HepG2 (cell line): ENCODE data around the gene TGFB2. TPM values are rescaled to one million over a fixed set of nuclear protein-coding genes. Genes with fewer than 3 reads are reported as not detected.

Source experiments
- ATAC-seq: fragments of 200-7000 bp; cut with Tn5 transposase; 3 replicates; pipeline ENCODE4 v1.9.1; 2020; ENCODE audit warnings: mild to moderate bottlenecking, moderate library complexity
- BruUV-seq: library from RNA; stranded (reverse); fragments of 400-500 nt; replicated peaks from 2 replicates; lab custom pipeline; 2021; lab: Mats Ljungman, UMichigan
- CTCF ChIA-PET: fragments of 300-600 bp; formaldehyde crosslinking; extraction: SDS; loops from one replicate; lab custom pipeline; 2021; ENCODE audit warnings: low total read pairs, inconsistent platforms, low intra/inter-chr PET ratio; lab: Yijun Ruan, JAX
- POLR2A ChIA-PET: fragments of 350-600 bp; sonication (Branson Sonifier 250); formaldehyde crosslinking; loops from one replicate; lab custom pipeline; 2020; ENCODE audit warnings: antibody characterized with exemption, inconsistent platforms; lab: Yijun Ruan, JAX
- DNase-seq: peaks from one replicate; pipeline ENCODE4 v3.0.0-alpha.2; 2015; ENCODE audit warnings: low spot score
- FAIRE-seq: peaks from 3 replicates; lab custom pipeline; 2011; peaks lifted over from hg19 to GRCh38; lab: Jason Lieb, UNC
- H2AFZ ChIP-seq: one replicate; pipeline ENCODE4 v1.6.1; 2011; ENCODE audit warnings: low read length, inconsistent platforms
- H3K27ac ChIP-seq: fragments of 300-600 bp; 3 replicates; pipeline ENCODE4 v1.8.0; 2011; ENCODE audit warnings: mixed run types, mild to moderate bottlenecking, mixed read lengths, low read length, inconsistent platforms; ENCODE audit not compliant: insufficient read depth; ENCODE audit errors: extremely low read length
- H3K27me3 ChIP-seq, 2 experiments: fragments of 200-600 bp in 1 of 2; 2 replicates in 1 of 2; 3 replicates in 1 of 2; pipeline versions ENCODE4 v1.6.0 to v1.8.0; 2011; ENCODE audit warnings: low read length in 2 of 2, mild to moderate bottlenecking in 2 of 2, moderate library complexity in 2 of 2, inconsistent platforms in 1 of 2; ENCODE audit not compliant: insufficient read depth in 2 of 2, control insufficient read depth in 1 of 2
- H3K36me3 ChIP-seq, 2 experiments: fragments of 200-600 bp in 1 of 2; replicated peaks in 1 of 2; 2 replicates in 1 of 2; 3 replicates in 1 of 2; pipeline versions ENCODE4 v1.5.1 to v1.8.0; 2011; ENCODE audit warnings: low read length in 2 of 2, inconsistent platforms in 1 of 2; ENCODE audit not compliant: insufficient read depth in 2 of 2, control insufficient read depth in 1 of 2
- H3K4me1 ChIP-seq: 2 replicates; pipeline ENCODE4 v1.5.1; 2012; ENCODE audit warnings: low read length, inconsistent platforms; ENCODE audit not compliant: insufficient read depth
- H3K4me2 ChIP-seq: 2 replicates; pipeline ENCODE4 v1.6.0; 2011; ENCODE audit warnings: low read depth, low read length, inconsistent platforms
- H3K4me3 ChIP-seq, 3 experiments: fragments of 200-600 bp in 1 of 3; sonication (generic), shearing (Covaris generic) in 1 of 3; replicated peaks in 1 of 3; 2 replicates each; pipeline ENCODE4 v1.5.1; 2011 to 2016; ENCODE audit warnings: low read length in 3 of 3, inconsistent platforms in 2 of 3, low read depth in 2 of 3, mild to moderate bottlenecking in 2 of 3, control low read depth in 1 of 3, mixed read lengths in 1 of 3; ENCODE audit not compliant: insufficient read depth in 1 of 3
- H3K79me2 ChIP-seq: one replicate; pipeline ENCODE4 v1.6.1; 2011; ENCODE audit warnings: low read length, inconsistent platforms; ENCODE audit not compliant: insufficient read depth
- H3K9ac ChIP-seq: 2 replicates; pipeline ENCODE4 v1.6.0; 2011; ENCODE audit warnings: mild to moderate bottlenecking, low read depth, low read length, inconsistent platforms; ENCODE audit not compliant: insufficient read depth
- H3K9me3 ChIP-seq: 2 replicates; pipeline ENCODE4 v1.5.1; 2012; ENCODE audit warnings: mild to moderate bottlenecking, low read length
- H4K20me1 ChIP-seq: 2 replicates; pipeline ENCODE4 v1.6.0; 2011; ENCODE audit warnings: inconsistent platforms, mild to moderate bottlenecking, low read length, moderate library complexity; ENCODE audit not compliant: insufficient read depth
- CCAR2 ChIP-seq: fragments of 200-400 bp; formaldehyde crosslinking; optimal IDR thresholded peaks from 2 replicates; pipeline ENCODE3; 2018; ENCODE audit warnings: low read depth, mild to moderate bottlenecking, low read length, moderate library complexity
- CENPT ChIP-seq: sonication (generic); formaldehyde crosslinking; IDR thresholded peaks from 2 replicates; pipeline ENCODE4 v1.8.0; 2022; ENCODE audit warnings: low read depth, mild to moderate bottlenecking, moderate library complexity, missing genetic modification reagents
- DNMT1 ChIP-seq: sonication (generic); formaldehyde crosslinking; IDR thresholded peaks from 2 replicates; pipeline ENCODE4 v1.5.1; 2020; ENCODE audit warnings: mild to moderate bottlenecking, missing genetic modification reagents
- ELF1 ChIP-seq: sonication (generic); formaldehyde crosslinking; IDR thresholded peaks from 2 replicates; pipeline ENCODE4 v1.4.0; 2020; ENCODE audit warnings: missing genetic modification reagents
- MAF1 ChIP-seq: sonication (generic); formaldehyde crosslinking; IDR thresholded peaks from 2 replicates; pipeline ENCODE4 v1.5.0; 2020; ENCODE audit warnings: missing genetic modification reagents, borderline replicate concordance
- SAFB2 ChIP-seq: sonication (generic); formaldehyde crosslinking; IDR thresholded peaks from 2 replicates; pipeline ENCODE4 v1.5.1; 2020; ENCODE audit warnings: missing genetic modification reagents, low read depth, mild to moderate bottlenecking, borderline replicate concordance
- SIX4 ChIP-seq: sonication (generic); formaldehyde crosslinking; IDR thresholded peaks from 2 replicates; pipeline ENCODE4 v1.4.0; 2020; ENCODE audit warnings: missing genetic modification reagents
- SOX5 ChIP-seq: IDR thresholded peaks from 2 replicates; pipeline ENCODE4 v1.6.1; 2016; ENCODE audit warnings: borderline replicate concordance
- TARDBP ChIP-seq: sonication (generic); formaldehyde crosslinking; IDR thresholded peaks from 2 replicates; pipeline ENCODE4 v1.8.0; 2022; ENCODE audit warnings: mild to moderate bottlenecking, missing genetic modification reagents
- ZFYVE20 ChIP-seq: sonication (generic); formaldehyde crosslinking; IDR thresholded peaks from 2 replicates; pipeline ENCODE4 v1.8.0; 2023; ENCODE audit warnings: low read depth, mild to moderate bottlenecking, moderate library complexity, missing genetic modification reagents, borderline replicate concordance
- ZNF335 ChIP-seq: sonication (generic); formaldehyde crosslinking; IDR thresholded peaks from 2 replicates; pipeline ENCODE4 v1.4.0; 2020; ENCODE audit warnings: missing genetic modification reagents
- ZNF34 ChIP-seq: sonication (generic); formaldehyde crosslinking; IDR thresholded peaks from 2 replicates; pipeline ENCODE4 v1.4.0; 2020; ENCODE audit warnings: mild to moderate bottlenecking, missing genetic modification reagents, borderline replicate concordance
- ZNF547 ChIP-seq: sonication (generic); formaldehyde crosslinking; IDR thresholded peaks from 2 replicates; pipeline ENCODE4 v1.5.1; 2020; ENCODE audit warnings: mild to moderate bottlenecking, missing genetic modification reagents
- ZNF713 ChIP-seq: sonication (generic); formaldehyde crosslinking; IDR thresholded peaks from 2 replicates; pipeline ENCODE4 v1.4.0; 2020; ENCODE audit warnings: mild to moderate bottlenecking, missing genetic modification reagents
- ZSCAN12 ChIP-seq: sonication (generic); formaldehyde crosslinking; IDR thresholded peaks from 2 replicates; pipeline ENCODE4 v1.9.0; 2021; ENCODE audit warnings: mild to moderate bottlenecking, missing genetic modification reagents
- WGBS: methylation state at CpG from one replicate; pipeline ENCODE4 v1.1.6; 2017; ENCODE audit warnings: low lambda C conversion rate; 5-methylcytosine and 5-hydroxymethylcytosine counted together
- in situ Hi-C: cut with HindIII; loops from 2 replicates; pipeline ENCODE4 v1.10.0; 2017; ENCODE audit warnings: low pct_unique_long_range_greater_than_20kb; ENCODE audit not compliant: extremely low pct_ligation_motif_present
- intact Hi-C: fragments of 100-400 bp; cut with micrococcal nuclease; formaldehyde crosslinking; loops from one replicate; pipeline ENCODE4 v1.10.0; 2022; ENCODE audit not compliant: unreplicated experiment
- polyA plus RNA-seq, 8 experiments: library from polyadenylated mRNA; depleted of rRNA in 3 of 8; stranded (reverse) in 7 of 8; unstranded in 1 of 8; fragments of >200 nt; fragmentation: Illumina TruSeq in 4 of 8; extraction: Trizol in 4 of 8; gene quantifications; 2 replicates each; pipeline versions ENCODE4 v1.2.1 to v1.2.3, GENCODE V29; 2011 to 2016; ENCODE audit warnings: low read depth in 4 of 8, missing spikeins in 1 of 8, mixed read lengths in 1 of 8; ENCODE audit not compliant: insufficient read depth in 1 of 8
- total RNA-seq, 5 experiments: library from RNA; depleted of rRNA; stranded (reverse); fragments of >200 nt; fragmentation: Illumina TruSeq; extraction: Trizol; gene quantifications; 2 replicates each; pipeline ENCODE4 v1.2.3, GENCODE V29; 2016; ENCODE audit warnings: low read depth in 1 of 5

Gene TGFB2
- total and polyA plus RNA-seq, 2 of the 13 experiments (the other 11 are each of a cell fraction or from before 2014, with no cell fraction given) = 0.07 TPM; not detected in 1

DNA sequence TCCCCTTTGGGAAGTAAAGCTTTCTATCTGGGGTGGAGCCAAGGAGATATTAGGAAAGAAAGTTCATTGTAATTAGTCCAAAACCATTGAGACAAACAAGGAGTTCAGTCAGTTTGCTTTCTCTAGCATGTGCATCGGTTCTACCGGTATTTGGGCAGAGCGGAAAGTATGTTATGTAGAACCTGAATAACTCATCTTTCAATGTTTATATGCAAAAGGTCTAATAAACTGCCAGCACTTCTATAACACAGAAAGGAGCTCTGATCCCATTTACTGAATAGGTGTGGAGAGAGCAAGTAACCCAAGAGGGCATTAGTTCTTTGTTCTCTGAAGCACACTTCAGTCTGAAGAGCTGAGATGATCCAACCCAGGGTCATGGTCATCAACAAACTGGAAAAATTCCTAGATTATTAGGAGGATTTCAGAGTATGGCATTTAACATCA lies 3.5 kb downstream of the TGFB2 start (continued):
- TF ChIP-seq ZNF335 (CRISPR knock-in tag) = no peak
- TF ChIP-seq ELF1 (CRISPR knock-in tag) = no peak
- TF ChIP-seq ZNF713 (CRISPR knock-in tag) = no peak
- TF ChIP-seq ZNF34 (CRISPR knock-in tag) = no peak
- no peak for TF ChIP-seq SAFB2 (CRISPR knock-in tag)
- no peak for TF ChIP-seq ZSCAN12
- no peak for TF ChIP-seq CCAR2
- no peak for TF ChIP-seq MAF1 (CRISPR knock-in tag)
- TF ChIP-seq ZNF547 (CRISPR knock-in tag) = no peak

DNA sequence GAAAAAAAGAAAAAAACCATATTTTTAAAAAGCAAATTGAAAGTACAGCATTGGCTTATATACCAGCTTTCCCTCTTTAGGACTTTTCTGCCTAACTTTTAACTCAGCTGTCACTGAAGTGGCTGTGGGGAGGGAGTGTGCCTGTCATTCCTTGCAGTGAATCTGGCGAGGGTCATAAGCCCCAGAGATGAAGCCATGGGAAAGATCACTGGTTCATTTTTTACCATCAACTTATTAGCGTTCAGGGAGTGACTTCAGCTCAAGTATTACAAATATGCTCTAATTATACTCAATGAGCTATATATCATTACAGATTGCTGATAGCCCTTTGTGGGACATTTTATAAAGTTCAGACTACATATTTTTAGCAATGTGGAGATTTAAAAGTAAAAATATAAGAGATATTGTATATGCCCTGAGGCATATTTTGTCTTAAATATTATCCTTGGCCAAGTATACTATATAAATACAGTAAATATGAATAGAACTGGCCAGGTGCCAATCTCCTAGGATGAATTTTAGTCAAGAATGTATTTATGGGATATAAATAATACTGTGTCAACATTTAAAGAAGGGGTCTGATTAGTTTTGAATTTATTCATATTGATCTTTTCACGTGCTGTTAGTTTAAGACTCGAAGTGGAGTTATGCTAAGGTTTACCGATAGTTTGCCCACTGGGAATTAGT lies 4.4 kb downstream of the TGFB2 start:
- CTCF ChIA-PET = no interaction called here
- H3K9me3 ChIP-seq = no peaks in the 10 kb centered on the region

More for the DNA sequence above, 4.4 kb downstream of the TGFB2 start:
- Histone ChIP-seq H3K9ac (no peak overlapping the region), H3K27ac (no peak overlapping the region), H2AFZ (no peak overlapping the region), H3K36me3 (no peaks in the 10 kb centered on the region), H3K27me3 (peaks cover 2 to 41% of the 10 kb centered on the region in 2 experiments; a peak in 3 of 5 replicates), H3K79me2 (no peaks in the 10 kb centered on the region), H3K4me3 (no peak overlapping the region), H3K4me1 (peaks cover 29% of the 10 kb centered on the region), H4K20me1 (no peaks in the 10 kb centered on the region), H3K4me2 (no peak overlapping the region)
- intact Hi-C loops (no loop called here), in situ Hi-C loops (loop anchor here (10.0 to 25.0 kb wide), 4 partner anchors 638 to 1465 kb away; no protein-coding TSS in a partner anchor)
- TF ChIP-seq SIX4 (CRISPR knock-in tag) (no peak), CENPT (no peak), SOX5 (CRISPR knock-in tag) (no peak), ZFYVE20 (no peak), TARDBP (CRISPR knock-in tag) (no peak), DNMT1 (CRISPR knock-in tag) (no peak)
- BruUV-seq = no TSS peak
- no peak for DNase-seq
- no peak for ATAC-seq
- no peak for FAIRE-seq
- POLR2A ChIA-PET = no interaction called here
- 58% methylated on average over 5 of the region's 5 CpGs for WGBS
